HepG2 (cell line): Measurements from ENCODE around the gene DLG2.

Source experiments
- CTCF ChIP-seq: sonication (generic); formaldehyde crosslinking; IDR thresholded peaks from 2 replicates; pipeline ENCODE4 v1.5.0; 2020; ENCODE audit warnings: mild to moderate bottlenecking, missing genetic modification reagents, moderate library complexity
- GABPA ChIP-seq, 2 experiments: IDR thresholded peaks; 2 replicates each; pipeline ENCODE4 v1.6.1; 2011 to 2016; ENCODE audit warnings: low read depth in 2 of 2, low read length in 1 of 2, missing biosample characterization in 1 of 2, missing genetic modification characterization in 1 of 2
- GMEB1 ChIP-seq: sonication (generic); formaldehyde crosslinking; IDR thresholded peaks from 2 replicates; pipeline ENCODE4 v1.5.1; 2020; ENCODE audit warnings: missing genetic modification reagents, mild to moderate bottlenecking, borderline replicate concordance
- GPN1 ChIP-seq: sonication (generic); formaldehyde crosslinking; IDR thresholded peaks from 2 replicates; pipeline ENCODE4 v1.5.1; 2020; ENCODE audit warnings: missing genetic modification reagents, borderline replicate concordance
- JUNB ChIP-seq: sonication (generic); formaldehyde crosslinking; IDR thresholded peaks from 2 replicates; pipeline ENCODE4 v1.8.0; 2022; ENCODE audit warnings: missing genetic modification reagents, mild to moderate bottlenecking, borderline replicate concordance
- NR2F1 ChIP-seq, 2 experiments: fragments of 450-650 bp in 1 of 2; formaldehyde crosslinking in 1 of 2; IDR thresholded peaks; 2 replicates each; pipeline versions ENCODE4 v1.5.0 to v1.6.1; 2016 to 2020; ENCODE audit warnings: mild to moderate bottlenecking in 1 of 2, missing compliant biosample characterization in 1 of 2, missing genetic modification reagents in 1 of 2, moderate library complexity in 1 of 2
- POLR2A ChIP-seq, 2 experiments: IDR thresholded peaks; 2 replicates each; pipeline ENCODE4 v1.6.1; 2011; ENCODE audit warnings: low read depth in 2 of 2, low read length in 2 of 2, mild to moderate bottlenecking in 1 of 2, moderate library complexity in 1 of 2; ENCODE audit not compliant: insufficient read depth in 1 of 2
- PRDM15 ChIP-seq: sonication (generic); formaldehyde crosslinking; IDR thresholded peaks from 2 replicates; pipeline ENCODE4 v1.4.0; 2020; ENCODE audit warnings: missing genetic modification reagents
- SOX5 ChIP-seq: IDR thresholded peaks from 2 replicates; pipeline ENCODE4 v1.6.1; 2016; ENCODE audit warnings: borderline replicate concordance
- TAF15 ChIP-seq: fragments of 200-400 bp; formaldehyde crosslinking; IDR thresholded peaks from one replicate; pipeline ENCODE4 v1.6.1; 2018; ENCODE audit warnings: mild to moderate bottlenecking, low read depth, low read length; ENCODE audit not compliant: poor library complexity, severe bottlenecking
- YY1 ChIP-seq: IDR thresholded peaks from 2 replicates; pipeline ENCODE4 v1.6.1; 2011; ENCODE audit warnings: low read length, low read depth, moderate library complexity, mild to moderate bottlenecking; ENCODE audit not compliant: insufficient read depth, insufficient replicate concordance
- ZNF224 ChIP-seq: sonication (generic); formaldehyde crosslinking; IDR thresholded peaks from 2 replicates; pipeline ENCODE4 v1.5.0; 2020; ENCODE audit warnings: mild to moderate bottlenecking, missing genetic modification reagents
- ZNF24 ChIP-seq: fragments of 450-650 bp; IDR thresholded peaks from 2 replicates; pipeline ENCODE4 v1.6.1; 2017; ENCODE audit warnings: antibody characterized with exemption, mild to moderate bottlenecking
- ZNF44 ChIP-seq: sonication (generic); formaldehyde crosslinking; IDR thresholded peaks from 2 replicates; pipeline ENCODE4 v1.5.1; 2020; ENCODE audit warnings: mild to moderate bottlenecking, missing genetic modification reagents

- TF ChIP-seq NR2F1 (CRISPR knock-in tag; IDR thresholded peaks at IDR 0.05): no peak
- no peak for TF ChIP-seq PRDM15 (CRISPR knock-in tag)
- TF ChIP-seq JUNB (CRISPR knock-in tag): no peak
- TF ChIP-seq ZNF44: no peak
- TF ChIP-seq ZNF224 (CRISPR knock-in tag): no peak
- no peak for TF ChIP-seq SOX5 (CRISPR knock-in tag)
- TF ChIP-seq POLR2A (IDR thresholded peaks at IDR 0.05; ENCODE audit: insufficient read depth in 1 of 2, low read depth in 2 of 2, low read length in 2 of 2): no peak
- TF ChIP-seq ZNF24: no peak
- TF ChIP-seq GMEB1: no peak
- no peak for TF ChIP-seq TAF15
- no peak for TF ChIP-seq YY1
- TF ChIP-seq GABPA (IDR thresholded peaks at IDR 0.05; ENCODE audit: low read depth, low read length): no peak
- TF ChIP-seq GABPA (CRISPR knock-in tag; IDR thresholded peaks at IDR 0.05; ENCODE audit: low read depth): no peak
- no peak for TF ChIP-seq CTCF (CRISPR knock-in tag)
- no peak for TF ChIP-seq GPN1 (CRISPR knock-in tag)
Measured at GRCh38 chr11:84526250-84526649, 1100.9 kb downstream of the DLG2 start.
